ENCODE data around the gene DICER1. TPM values are rescaled to one million over a fixed set of nuclear protein-coding genes. Genes with fewer than 3 reads are reported as not detected.

DICER1 gene
- total RNA-seq, 4 donors from 2014 or later: 38.3 to 124 (median 54.4) TPM

GRCh38 chr14:95155045-95155444 is 2.3 kb downstream of the DICER1 start:
- WGBS: 81% methylated on average over 12 of the region's 12 CpGs

GRCh38 chr14:95153866-95154265 is 3.5 kb downstream of the DICER1 start:
- no peak for DNase-seq (ENCODE audit: low spot score in 2 of 2)
- Histone ChIP-seq H3K36me3 (no peaks in the 10 kb centered on the region), H3K27ac (no peak overlapping the region), H3K4me1 (peaks cover 60% of the 10 kb centered on the region), H3K27me3 (no peaks in the 10 kb centered on the region), H3K4me3 (no peak overlapping the region), H3K9me3 (no peaks in the 10 kb centered on the region)
- WGBS: 51% methylated on average over 4 of the region's 4 CpGs
- TF ChIP-seq, protein P1, sequence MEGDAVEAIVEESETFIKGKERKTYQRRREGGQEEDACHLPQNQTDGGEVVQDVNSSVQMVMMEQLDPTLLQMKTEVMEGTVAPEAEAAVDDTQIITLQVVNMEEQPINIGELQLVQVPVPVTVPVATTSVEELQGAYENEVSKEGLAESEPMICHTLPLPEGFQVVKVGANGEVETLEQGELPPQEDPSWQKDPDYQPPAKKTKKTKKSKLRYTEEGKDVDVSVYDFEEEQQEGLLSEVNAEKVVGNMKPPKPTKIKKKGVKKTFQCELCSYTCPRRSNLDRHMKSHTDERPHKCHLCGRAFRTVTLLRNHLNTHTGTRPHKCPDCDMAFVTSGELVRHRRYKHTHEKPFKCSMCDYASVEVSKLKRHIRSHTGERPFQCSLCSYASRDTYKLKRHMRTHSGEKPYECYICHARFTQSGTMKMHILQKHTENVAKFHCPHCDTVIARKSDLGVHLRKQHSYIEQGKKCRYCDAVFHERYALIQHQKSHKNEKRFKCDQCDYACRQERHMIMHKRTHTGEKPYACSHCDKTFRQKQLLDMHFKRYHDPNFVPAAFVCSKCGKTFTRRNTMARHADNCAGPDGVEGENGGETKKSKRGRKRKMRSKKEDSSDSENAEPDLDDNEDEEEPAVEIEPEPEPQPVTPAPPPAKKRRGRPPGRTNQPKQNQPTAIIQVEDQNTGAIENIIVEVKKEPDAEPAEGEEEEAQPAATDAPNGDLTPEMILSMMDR (IDR thresholded peaks at IDR 0.05): no peak
- TF ChIP-seq EP300 (IDR thresholded peaks at IDR 0.05) (no peak), POLR2A (IDR thresholded peaks at IDR 0.05) (no peak)

More at GRCh38 chr14:95155045-95155444, 2.3 kb downstream of the DICER1 start:
- Histone ChIP-seq H3K36me3 (no peaks in the 10 kb centered on the region), H3K4me3 (peak overlapping the region; percentile 88), H3K4me1 (peaks cover 50% of the 10 kb centered on the region), H3K27ac (no peak overlapping the region), H3K9me3 (no peaks in the 10 kb centered on the region), H3K27me3 (no peaks in the 10 kb centered on the region)
- TF ChIP-seq EP300 (IDR thresholded peaks at IDR 0.05) (no peak), POLR2AphosphoS5 (IDR thresholded peaks at IDR 0.05) (no peak)
- no peak for DNase-seq (ENCODE audit: low spot score in 2 of 2)

DNA sequence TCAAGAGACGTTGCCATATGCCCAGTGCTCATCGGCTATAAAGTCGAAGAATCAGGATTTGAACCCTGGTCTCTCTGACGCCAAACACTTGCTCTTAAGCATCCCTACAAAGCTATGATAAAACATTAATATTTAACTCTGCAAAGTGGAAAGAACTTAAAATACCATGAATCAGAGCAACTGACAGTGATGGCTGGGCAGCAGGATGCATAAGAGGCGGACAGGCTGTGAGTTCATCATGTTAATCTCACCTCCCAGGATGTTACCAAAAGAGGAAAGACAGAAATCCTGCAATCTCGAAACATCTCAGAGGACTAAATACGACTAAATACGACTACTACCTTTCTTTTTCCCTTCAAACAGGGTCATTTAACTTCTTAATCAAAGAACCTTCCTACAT is 5.8 kb downstream of the DICER1 start:
- H3K4me3 ChIP-seq: no peak overlapping the region
- no peaks in the 10 kb centered on the region for H3K9me3 ChIP-seq
- WGBS: 85% methylated on average over 8 of the region's 8 CpGs
- no peak overlapping the region for H3K27ac ChIP-seq
- TF ChIP-seq EP300 (IDR thresholded peaks at IDR 0.05) (no peak), POLR2AphosphoS5 (IDR thresholded peaks at IDR 0.05) (no peak), POLR2A (IDR thresholded peaks at IDR 0.05) (no peak)
- TF ChIP-seq, protein P1 (IDR thresholded peaks at IDR 0.05): no peak
- no peaks in the 10 kb centered on the region for H3K36me3 ChIP-seq
- peaks cover 59% of the 10 kb centered on the region for H3K4me1 ChIP-seq
- no peak for DNase-seq (ENCODE audit: low spot score in 2 of 2)
- H3K27me3 ChIP-seq: no peaks in the 10 kb centered on the region

DNA sequence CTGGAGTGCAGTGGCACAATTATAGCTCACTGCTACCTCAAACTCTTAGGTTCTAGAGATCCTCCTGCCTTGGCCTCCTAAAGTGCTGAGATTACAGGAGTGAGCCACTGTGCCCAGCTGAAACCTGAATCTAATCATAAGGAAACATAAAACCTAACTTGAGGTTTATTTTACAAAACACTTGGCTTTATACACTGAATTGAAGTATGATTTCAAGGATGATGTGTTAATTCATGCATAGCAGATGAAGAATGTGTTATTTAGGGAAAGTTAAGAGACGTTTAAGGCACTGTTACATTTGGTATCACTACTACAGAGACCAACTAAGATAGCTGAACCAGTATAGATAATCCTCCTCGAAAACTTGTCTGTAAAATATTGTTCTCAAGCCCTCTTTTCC is 6.4 kb downstream of the DICER1 start:
- Histone ChIP-seq H3K27ac (no peak overlapping the region), H3K27me3 (no peaks in the 10 kb centered on the region), H3K36me3 (no peaks in the 10 kb centered on the region), H3K9me3 (no peaks in the 10 kb centered on the region), H3K4me3 (no peak overlapping the region), H3K4me1 (peaks cover 61% of the 10 kb centered on the region)
- TF ChIP-seq POLR2AphosphoS5 (IDR thresholded peaks at IDR 0.05) (no peak), POLR2A (IDR thresholded peaks at IDR 0.05) (no peak), EP300 (IDR thresholded peaks at IDR 0.05) (no peak)
- TF ChIP-seq, protein P1 (IDR thresholded peaks at IDR 0.05): no peak
- 70% methylated on average over 2 of the region's 2 CpGs for WGBS
- DNase-seq (ENCODE audit: low spot score in 2 of 2): no peak

DNA sequence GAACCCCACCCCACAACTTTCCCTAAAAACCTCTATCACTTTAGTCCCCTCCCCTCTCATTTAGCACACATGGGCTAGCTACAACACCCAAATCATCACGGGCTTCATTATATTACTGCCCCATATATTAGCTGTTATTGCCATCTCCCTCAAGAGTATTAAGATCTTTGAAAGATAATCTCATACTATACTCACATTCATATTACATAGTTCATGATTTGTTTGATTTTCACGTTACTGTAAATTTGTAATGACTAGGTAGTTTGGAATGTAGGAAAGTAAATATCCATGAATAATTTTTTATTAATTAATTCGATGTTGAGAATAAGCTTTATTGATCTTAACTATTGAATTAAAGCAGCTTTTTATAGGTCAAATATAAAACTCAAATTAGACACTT is 7.9 kb downstream of the DICER1 start:
- no peak for DNase-seq (ENCODE audit: low spot score in 2 of 2)
- 63% methylated on average over 3 of the region's 3 CpGs for WGBS
- Histone ChIP-seq H3K4me1 (peaks cover 49% of the 10 kb centered on the region), H3K27ac (no peak overlapping the region), H3K27me3 (no peaks in the 10 kb centered on the region), H3K4me3 (no peak overlapping the region), H3K9me3 (peaks cover 6% of the 10 kb centered on the region), H3K36me3 (no peaks in the 10 kb centered on the region)
- TF ChIP-seq POLR2A (IDR thresholded peaks at IDR 0.05) (no peak), POLR2AphosphoS5 (IDR thresholded peaks at IDR 0.05) (no peak), EP300 (IDR thresholded peaks at IDR 0.05) (no peak)
- TF ChIP-seq, protein P1 (IDR thresholded peaks at IDR 0.05): no peak

- WGBS: 89% methylated on average over 7 of the region's 7 CpGs
- no peaks in the 10 kb centered on the region for H3K27me3 ChIP-seq
- DNase-seq (ENCODE audit: low spot score in 2 of 2): no peak
- peaks cover 56% of the 10 kb centered on the region for H3K4me1 ChIP-seq
- TF ChIP-seq EP300 (IDR thresholded peaks at IDR 0.05): no peak
- TF ChIP-seq, protein P1 (IDR thresholded peaks at IDR 0.05): no peak
- no peak for TF ChIP-seq POLR2A (IDR thresholded peaks at IDR 0.05)
- no peak overlapping the region for H3K4me3 ChIP-seq
- no peaks in the 10 kb centered on the region for H3K36me3 ChIP-seq
- H3K9me3 ChIP-seq: peaks cover 6% of the 10 kb centered on the region
- H3K27ac ChIP-seq: no peak overlapping the region
Observed at GRCh38 chr14:95147597-95147996, 9.7 kb downstream of the DICER1 start.
